ENCODE data around the gene ASAP2.

GRCh38 chr2:9355716-9356115 is 149.1 kb downstream of the ASAP2 start:
- no peak for TF ChIP-seq CTCF (optimal IDR thresholded peaks at IDR 0.05 in 1 of 3, IDR thresholded peaks at IDR 0.05 in 1 of 3, conservative IDR thresholded peaks at IDR 0.05 in 1 of 3; ENCODE audit: extremely low read depth in 1 of 3, insufficient read depth in 2 of 3, low read length in 3 of 3)
- TF ChIP-seq EZH2 (IDR thresholded peaks at IDR 0.05; ENCODE audit: low read length), result no peak
